Spinal cord (tissue), 10 donors: Measurements from ENCODE around the gene ITGAD. TPM values are rescaled to one million over a fixed set of nuclear protein-coding genes. Genes with fewer than 3 reads are reported as not detected.

Experiments used
- DNase-seq, 6 donors: peaks; one replicate each; pipeline versions ENCODE4 v3.0.0 to v3.0.0-alpha.2; 2013 to 2015; ENCODE audit warnings: low spot score in 6 of 6, low read depth in 4 of 6
- H3K27ac ChIP-seq: one replicate; pipeline ENCODE4 v1.5.1; 2013; ENCODE audit warnings: low read depth, low read length, control low read depth
- H3K27me3 ChIP-seq: one replicate; pipeline ENCODE4 v1.6.1; 2013; ENCODE audit warnings: low read length; ENCODE audit not compliant: control insufficient read depth, insufficient read depth
- H3K36me3 ChIP-seq: one replicate; pipeline ENCODE4 v1.6.1; 2013; ENCODE audit warnings: low read length; ENCODE audit not compliant: control insufficient read depth, insufficient read depth
- H3K4me1 ChIP-seq: one replicate; pipeline ENCODE4 v1.6.1; 2013; ENCODE audit warnings: low read length; ENCODE audit not compliant: control insufficient read depth, insufficient read depth
- H3K4me3 ChIP-seq: one replicate; pipeline ENCODE4 v1.5.1; 2013; ENCODE audit warnings: low read depth, low read length, control low read depth
- H3K9me3 ChIP-seq: one replicate; pipeline ENCODE4 v1.6.1; 2013; ENCODE audit warnings: low read length; ENCODE audit not compliant: control insufficient read depth, insufficient read depth
- WGBS: methylation state at CpG from one replicate; pipeline ENCODE4 v1.1.5; 2013; ENCODE audit warnings: missing lambda C conversion rate; ENCODE audit not compliant: insufficient coverage; 5-methylcytosine and 5-hydroxymethylcytosine counted together
- polyA plus RNA-seq, 2 donors: library from polyadenylated mRNA; unstranded; fragments of 120-200 nt; gene quantifications; one replicate each; pipeline ENCODE4 v1.2.1, GENCODE V29; 2013; ENCODE audit not compliant: insufficient read length in 2 of 2
- total RNA-seq, 2 donors: library from RNA; depleted of rRNA in 1 of 2; stranded (reverse); fragments of 120-200 nt in 1 of 2; fragments of >200 nt in 1 of 2; gene quantifications; one replicate each; pipeline versions ENCODE4 v1.2.3 to v1.2.4, GENCODE V29; 2013 to 2014
- donor health status: healthy.

ITGAD gene
- total and polyA plus RNA-seq, 4 donors, result 0.06 to 0.50 TPM; not detected in 2

- H3K9me3 ChIP-seq, result no peaks in the 10 kb centered on the region
- peaks cover 58% of the 10 kb centered on the region for H3K36me3 ChIP-seq
- WGBS, result 93% methylated on average over 35 of the region's 35 CpGs
- DNase-seq, result no peak
- peaks cover 20% of the 10 kb centered on the region for H3K4me1 ChIP-seq
- H3K4me3 ChIP-seq, result no peak overlapping the region
- no peak overlapping the region for H3K27ac ChIP-seq
- no peaks in the 10 kb centered on the region for H3K27me3 ChIP-seq
These were observed 69.0 kb downstream of the ITGAD start for GRCh38 chr16:31461921-31462804.

- no peak for DNase-seq
- WGBS, result 96% methylated on average over 34 of the region's 36 CpGs
- Histone ChIP-seq H3K4me1 (peaks cover 6% of the 10 kb centered on the region), H3K4me3 (no peak overlapping the region), H3K27me3 (no peaks in the 10 kb centered on the region), H3K36me3 (peaks cover 57% of the 10 kb centered on the region), H3K9me3 (no peaks in the 10 kb centered on the region), H3K27ac (no peak overlapping the region)
These were observed 71.2 kb downstream of the ITGAD start for GRCh38 chr16:31464348-31464769.

GRCh38 chr16:31464781-31465260 is 71.7 kb downstream of the ITGAD start:
- Histone ChIP-seq H3K27ac (no peak overlapping the region), H3K9me3 (no peaks in the 10 kb centered on the region), H3K27me3 (no peaks in the 10 kb centered on the region), H3K4me3 (no peak overlapping the region), H3K36me3 (peaks cover 57% of the 10 kb centered on the region), H3K4me1 (peaks cover 6% of the 10 kb centered on the region)
- 98% methylated on average over 17 of the region's 17 CpGs for WGBS
- no peak for DNase-seq

GRCh38 chr16:31465788-31466370 is 72.7 kb downstream of the ITGAD start:
- 90% methylated on average over 20 of the region's 20 CpGs for WGBS
- Histone ChIP-seq H3K36me3 (peaks cover 57% of the 10 kb centered on the region), H3K4me1 (no peaks in the 10 kb centered on the region)

GRCh38 chr16:31466381-31466841 is 73.3 kb downstream of the ITGAD start:
- Histone ChIP-seq H3K9me3 (no peaks in the 10 kb centered on the region), H3K4me3 (no peak overlapping the region), H3K4me1 (peaks cover 4% of the 10 kb centered on the region), H3K27me3 (no peaks in the 10 kb centered on the region), H3K27ac (no peak overlapping the region), H3K36me3 (peaks cover 57% of the 10 kb centered on the region)
- 93% methylated on average over 18 of the region's 18 CpGs for WGBS
- no peak for DNase-seq

More at GRCh38 chr16:31465788-31466370, 72.7 kb downstream of the ITGAD start:
- no peak for DNase-seq
- Histone ChIP-seq H3K27ac (no peak overlapping the region), H3K27me3 (no peaks in the 10 kb centered on the region), H3K9me3 (no peaks in the 10 kb centered on the region), H3K4me3 (no peak overlapping the region)

- DNase-seq, result no peak
- no peaks in the 10 kb centered on the region for H3K9me3 ChIP-seq
- peaks cover 52% of the 10 kb centered on the region for H3K36me3 ChIP-seq
- 84% methylated on average over 3 of the region's 5 CpGs for WGBS
- H3K27me3 ChIP-seq, result peaks cover 4% of the 10 kb centered on the region
- H3K27ac ChIP-seq, result no peak overlapping the region
- H3K4me1 ChIP-seq, result peaks cover 9% of the 10 kb centered on the region
- H3K4me3 ChIP-seq, result no peak overlapping the region
These were observed 74.1 kb downstream of the ITGAD start for GRCh38 chr16:31467151-31467773.

- DNase-seq, result no peak
- WGBS, result no CpG with 5 or more reads among the region's 5 CpGs
- Histone ChIP-seq H3K4me3 (no peak overlapping the region), H3K9me3 (no peaks in the 10 kb centered on the region), H3K36me3 (peaks cover 46% of the 10 kb centered on the region), H3K27me3 (peaks cover 8% of the 10 kb centered on the region), H3K27ac (no peak overlapping the region), H3K4me1 (peaks cover 15% of the 10 kb centered on the region)
These were observed 74.7 kb downstream of the ITGAD start for GRCh38 chr16:31467858-31468257.

- peaks cover 22% of the 10 kb centered on the region for H3K27me3 ChIP-seq
- no peak for DNase-seq
- H3K9me3 ChIP-seq, result no peaks in the 10 kb centered on the region
- H3K4me1 ChIP-seq, result peaks cover 17% of the 10 kb centered on the region
- H3K4me3 ChIP-seq, result no peak overlapping the region
- no peak overlapping the region for H3K27ac ChIP-seq
- H3K36me3 ChIP-seq, result peaks cover 29% of the 10 kb centered on the region
- WGBS, result 40% methylated on average over 1 of the region's 3 CpGs
These were observed 77.5 kb downstream of the ITGAD start for GRCh38 chr16:31470615-31471014.

- peak overlapping the region; percentile 82 for H3K27ac ChIP-seq
- peaks cover 29% of the 10 kb centered on the region for H3K36me3 ChIP-seq
- H3K4me3 ChIP-seq, result peak overlapping the region; percentile 60
- peaks cover 30% of the 10 kb centered on the region for H3K27me3 ChIP-seq
- DNase-seq, result no peak
- 38% methylated on average over 13 of the region's 15 CpGs for WGBS
- no peaks in the 10 kb centered on the region for H3K9me3 ChIP-seq
- H3K4me1 ChIP-seq, result peaks cover 24% of the 10 kb centered on the region
These were observed 78.2 kb downstream of the ITGAD start for GRCh38 chr16:31471241-31471874.
